MCF 10A (cell line): ENCODE measurements around the gene NDUFAF8. TPM values are rescaled to one million over a fixed set of nuclear protein-coding genes. Genes with fewer than 3 reads are reported as not detected.
"Not testable (repeated sequence)": the region's sequence is repeated elsewhere in the genome, so short reads cannot be mapped to it uniquely, and the experiment has no call there.

Experiments used
- BruUV-seq: library from RNA; stranded (reverse); fragments of 400-500 nt; replicated peaks from 2 replicates; lab custom pipeline; 2021; lab: Mats Ljungman, UMichigan
- CTCF ChIA-PET: fragments of 300-600 bp; sonication (Branson Sonifier 250); formaldehyde crosslinking; extraction: SDS; loops from one replicate; lab custom pipeline; 2021; ENCODE audit warnings: antibody characterized with exemption, inconsistent platforms; lab: Yijun Ruan, JAX
- POLR2A ChIA-PET: fragments of 300-600, 350-650 bp; sonication (Branson Sonifier 250); formaldehyde crosslinking; extraction: SDS; loops from one replicate; lab custom pipeline; 2020; ENCODE audit warnings: antibody characterized with exemption, inconsistent platforms; lab: Yijun Ruan, JAX
- DNase-seq: peaks from one replicate; pipeline ENCODE4 v3.0.0-alpha.2; 2018; ENCODE audit not compliant: unreplicated experiment
- H3K27ac Mint-ChIP-seq: one replicate; pipeline ENCODE4 v1.8.0; 2022; ENCODE audit warnings: mild to moderate bottlenecking, low read depth, mixed read lengths; ENCODE audit not compliant: unreplicated experiment
- H3K27me3 Mint-ChIP-seq: one replicate; pipeline ENCODE4 v1.8.0; 2022; ENCODE audit warnings: mixed read lengths; ENCODE audit not compliant: insufficient read depth, unreplicated experiment
- H3K36me3 Mint-ChIP-seq: one replicate; pipeline ENCODE4 v1.8.0; 2022; ENCODE audit warnings: mild to moderate bottlenecking, moderate library complexity, mixed read lengths; ENCODE audit not compliant: insufficient read depth, unreplicated experiment
- H3K4me1 Mint-ChIP-seq: one replicate; pipeline ENCODE4 v1.8.0; 2022; ENCODE audit warnings: mixed read lengths; ENCODE audit not compliant: insufficient read depth, unreplicated experiment
- H3K4me3 Mint-ChIP-seq: one replicate; pipeline ENCODE4 v1.8.0; 2022; ENCODE audit warnings: mild to moderate bottlenecking, moderate library complexity, mixed read lengths; ENCODE audit not compliant: unreplicated experiment
- H3K9me3 Mint-ChIP-seq: one replicate; pipeline ENCODE4 v1.8.0; 2022; ENCODE audit warnings: mixed read lengths; ENCODE audit not compliant: unreplicated experiment
- CTCF ChIP-seq: fragments of 200-600 bp; IDR thresholded peaks from one replicate; pipeline ENCODE4 v1.8.0; 2022; ENCODE audit warnings: antibody characterized with exemption, mild to moderate bottlenecking; ENCODE audit not compliant: unreplicated experiment
- intact Hi-C: fragments of 100-400 bp; cut with micrococcal nuclease; formaldehyde crosslinking; loops from 2 replicates; pipeline ENCODE4 v1.14.1; 2022
- total RNA-seq: library from RNA; stranded (reverse); gene quantifications from 2 replicates; pipeline ENCODE4 v1.2.3, GENCODE V29; 2022

The NDUFAF8 gene
- total RNA-seq, 1 experiment from 2014 or later = 95.0 TPM

GRCh38 chr17:81222906-81223761 is 16.0 kb upstream of the NDUFAF8 start, which contains the start of gene CEP131:
Gene CEP131, minus strand, starts transcription at chr17:81222965. Its CDS starts 2,909 bp downstream, at chr17:81220056.
- TF ChIP-seq CTCF = no peak
- ChIA-PET CTCF (interaction anchor here (0.6 kb wide), 1 partner anchor 16 kb away, joined by 3 read pairs; the partner anchor contains the start of genes NDUFAF8 and TEPSIN), POLR2A (interaction anchor here (0.6 to 1.4 kb wide), 11 partner anchors 12 to 769 kb away, joined by 3 to 15 read pairs (median 3); partner anchors contain the start of genes NDUFAF8 and TEPSIN)
- Mint-ChIP-seq H3K36me3 (no peaks in the 10 kb centered on the region), H3K9me3 (peaks cover 7% of the 10 kb centered on the region), H3K4me3 (peak within 1 kb of the TSS; percentile 58), H3K27ac (peak within 1 kb of the TSS; percentile 28), H3K27me3 (no peaks in the 10 kb centered on the region), H3K4me1 (peaks cover 12% of the 10 kb centered on the region)
- DNase-seq = peak; percentile 98
- intact Hi-C loops = no loop called here
- no TSS peak for BruUV-seq

- peak overlapping the region; percentile 58 for H3K4me3 Mint-ChIP-seq
- no peak for TF ChIP-seq CTCF
Measured at GRCh38 chr17:81223762-81224130, 15.4 kb upstream of the NDUFAF8 start.

GRCh38 chr17:81227630-81228029 is 11.5 kb upstream of the NDUFAF8 start:
- H3K27ac Mint-ChIP-seq, DNase-seq, H3K4me3 Mint-ChIP-seq, intact Hi-C loops, BruUV-seq, H3K27me3 Mint-ChIP-seq, H3K4me1 Mint-ChIP-seq, CTCF ChIA-PET, H3K9me3 Mint-ChIP-seq: not testable (repeated sequence)
- peaks cover 13% of the 10 kb centered on the region for H3K36me3 Mint-ChIP-seq
- POLR2A ChIA-PET = interaction anchor here (2.1 kb wide), 1 partner anchor 10 kb away, joined by 15 read pairs; the partner anchor contains the start of genes NDUFAF8 and TEPSIN

More at GRCh38 chr17:81223762-81224130, 15.4 kb upstream of the NDUFAF8 start:
- Mint-ChIP-seq H3K36me3 (no peaks in the 10 kb centered on the region), H3K4me1 (peaks cover 12% of the 10 kb centered on the region), H3K9me3 (peaks cover 7% of the 10 kb centered on the region), H3K27me3 (no peaks in the 10 kb centered on the region), H3K27ac (peak overlapping the region; percentile 28)
- CTCF ChIA-PET = no interaction called here
- POLR2A ChIA-PET = interaction anchor here (0.6 kb wide), 1 partner anchor 632 kb away, joined by 3 read pairs; no protein-coding TSS in a partner anchor
- intact Hi-C loops = no loop called here
- DNase-seq = no peak
- no TSS peak for BruUV-seq

GRCh38 chr17:81228420-81228819 is 10.7 kb upstream of the NDUFAF8 start:
- no peak for TF ChIP-seq CTCF
- DNase-seq = no peak
- ChIA-PET POLR2A (interaction anchor here (2.6 kb wide), 1 partner anchor 10 kb away, joined by 11 read pairs; the partner anchor contains the start of genes NDUFAF8 and TEPSIN), CTCF (no interaction called here)
- H3K4me3 Mint-ChIP-seq = no peak overlapping the region
- peaks cover 13% of the 10 kb centered on the region for H3K36me3 Mint-ChIP-seq
- no peaks in the 10 kb centered on the region for H3K27me3 Mint-ChIP-seq
- H3K9me3 Mint-ChIP-seq = peaks cover 7% of the 10 kb centered on the region
- no TSS peak for BruUV-seq
- intact Hi-C loops = no loop called here
- no peak overlapping the region for H3K27ac Mint-ChIP-seq
- peaks cover 4% of the 10 kb centered on the region for H3K4me1 Mint-ChIP-seq
